Right lobe of liver (tissue), 4 donors: Measurements from ENCODE around the gene TOR1AIP2.

ENCODE experiments used
- CTCF ChIP-seq, 4 donors: fragments of 200-600 bp in 3 of 4; fragments of 450-650 bp in 1 of 4; IDR thresholded peaks; one replicate each; pipeline versions ENCODE4 v1.5.1 to v1.8.0; 2016 to 2022; ENCODE audit warnings: antibody characterized with exemption in 4 of 4, mild to moderate bottlenecking in 2 of 4
- POLR2A ChIP-seq: fragments of 450-650 bp; IDR thresholded peaks from one replicate; pipeline ENCODE4 v1.6.1; 2017; ENCODE audit warnings: antibody characterized with exemption, mild to moderate bottlenecking
- donor health status: DM: no; HTN: no; CAD: no.
- donor health status: DM: no; HTN: no; CAD: no.
- donor health status: DM: no; HTN: yes; CAD: no.

DNA sequence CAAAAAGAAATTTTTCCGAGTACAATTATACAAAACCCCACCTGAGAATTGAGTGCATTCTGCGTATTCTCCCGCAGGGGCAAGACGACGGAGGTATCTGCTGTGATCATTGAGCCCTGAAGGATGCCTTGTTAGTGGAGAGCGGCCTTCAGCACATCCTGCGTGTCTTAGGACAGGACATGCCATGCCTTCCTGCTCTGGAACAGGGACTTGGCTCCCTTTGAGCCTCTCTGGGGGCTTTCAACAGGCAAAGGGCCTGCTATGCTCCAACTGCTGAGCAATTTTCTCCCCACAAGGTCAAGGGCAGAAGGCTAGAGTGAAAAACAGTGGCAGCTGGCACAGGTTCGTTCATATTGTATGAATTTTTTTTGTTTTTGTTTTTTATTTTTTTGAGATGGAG lies 52.4 kb downstream of the TOR1AIP2 start:
- TF ChIP-seq CTCF (IDR thresholded peaks at IDR 0.05) (no peak), POLR2A (no peak)
